K562 (cell line): ENCODE results near the gene DDX20.

ENCODE experiments used
- CBX8 ChIP-seq: fragments of 200-600 bp; sonication (generic); IDR thresholded peaks from 2 replicates; pipeline ENCODE4 v1.6.1; 2012; ENCODE audit warnings: borderline replicate concordance, mixed run types, low read depth, mild to moderate bottlenecking, moderate library complexity, mixed read lengths, low read length, control low read depth, inconsistent platforms; ENCODE audit not compliant: poor library complexity, severe bottlenecking; ENCODE audit errors: extremely low read depth
- CTBP1 ChIP-seq: fragments of 450-650 bp; IDR thresholded peaks from 2 replicates; pipeline ENCODE4 v1.6.1; 2016; ENCODE audit warnings: borderline replicate concordance
- ZNF277 ChIP-seq: fragments of 250-450 bp; sonication (Bioruptor Pico); IDR thresholded peaks from 2 replicates; pipeline ENCODE4 v1.8.0; 2022; ENCODE audit warnings: inconsistent platforms, mild to moderate bottlenecking, moderate library complexity, borderline replicate concordance

DNA sequence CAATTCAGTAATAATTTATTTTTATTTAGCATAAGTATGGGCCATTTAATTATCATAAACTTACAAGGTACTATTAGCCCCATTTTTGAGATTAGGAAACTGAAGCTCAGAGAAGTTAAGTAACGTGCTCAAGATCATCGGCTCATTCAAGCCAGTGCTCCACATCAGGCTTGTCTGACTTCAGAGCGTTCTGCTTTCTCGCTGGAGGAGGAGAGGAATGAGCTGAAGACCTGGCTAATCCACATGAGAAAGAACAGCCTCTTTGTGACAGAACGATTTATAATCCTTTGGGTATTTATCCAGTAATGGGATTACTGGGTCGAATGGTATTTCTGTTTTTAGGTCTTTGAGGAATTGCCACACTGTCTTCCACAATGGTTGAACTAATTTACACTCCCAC is 39.7 kb downstream of the DDX20 start:
- TF ChIP-seq CTBP1 (no peak), ZNF277 (CRISPR knock-in tag) (no peak), CBX8 (no peak)
